H9 (cell line): ENCODE data around the gene PPARGC1A. TPM values are rescaled to one million over a fixed set of nuclear protein-coding genes. Genes with fewer than 3 reads are reported as not detected.

Experiments
- DNase-seq: peaks from one replicate; pipeline ENCODE4 v3.0.0-alpha.2; 2017
- H2AFZ ChIP-seq: one replicate; pipeline ENCODE4 v1.6.1; 2013; ENCODE audit warnings: mild to moderate bottlenecking, low read length, control low read depth, moderate library complexity
- H2AK5ac ChIP-seq: 2 replicates; pipeline ENCODE4 v1.6.1; 2013; ENCODE audit warnings: low read length, control low read depth, mixed read lengths; ENCODE audit not compliant: insufficient read length
- H2BK120ac ChIP-seq: one replicate; pipeline ENCODE4 v1.6.1; 2013; ENCODE audit warnings: low read depth, mild to moderate bottlenecking, low read length, control low read depth, inconsistent platforms; ENCODE audit not compliant: poor library complexity, severe bottlenecking
- H2BK12ac ChIP-seq: 2 replicates; pipeline ENCODE4 v1.6.1; 2013; ENCODE audit warnings: low read length, control low read depth, mixed read lengths, low read depth; ENCODE audit not compliant: insufficient read length
- H2BK15ac ChIP-seq: 2 replicates; pipeline ENCODE4 v1.6.1; 2013; ENCODE audit warnings: low read depth, low read length, control low read depth
- H2BK20ac ChIP-seq: one replicate; pipeline ENCODE4 v1.6.1; 2013; ENCODE audit warnings: low read depth, mild to moderate bottlenecking, low read length, control low read depth, inconsistent platforms; ENCODE audit not compliant: poor library complexity, severe bottlenecking
- H2BK5ac ChIP-seq: 2 replicates; pipeline ENCODE4 v1.6.1; 2013; ENCODE audit warnings: low read length, control low read depth, mixed read lengths; ENCODE audit not compliant: insufficient read length
- H3K14ac ChIP-seq: 2 replicates; pipeline ENCODE4 v1.6.1; 2013; ENCODE audit warnings: low read length, control low read depth; ENCODE audit not compliant: insufficient read depth
- H3K18ac ChIP-seq: 2 replicates; pipeline ENCODE4 v1.6.1; 2013; ENCODE audit warnings: low read depth, mild to moderate bottlenecking, mixed read lengths, low read length, control low read depth; ENCODE audit not compliant: insufficient read length
- H3K23ac ChIP-seq: 2 replicates; pipeline ENCODE4 v1.6.1; 2013; ENCODE audit warnings: low read length, control low read depth, mixed read lengths, low read depth; ENCODE audit not compliant: insufficient read length
- H3K23me2 ChIP-seq: 2 replicates; pipeline ENCODE4 v1.6.1; 2013; ENCODE audit warnings: low read depth, mild to moderate bottlenecking, mixed read lengths, low read length, control low read depth; ENCODE audit not compliant: insufficient read length, poor library complexity, severe bottlenecking
- H3K27ac ChIP-seq: 2 replicates; pipeline ENCODE4 v1.5.1; 2013; ENCODE audit warnings: low read length, control low read depth, mixed read lengths, low read depth; ENCODE audit not compliant: insufficient read length
- H3K27me3 ChIP-seq: 2 replicates; pipeline ENCODE4 v1.6.1; 2013; ENCODE audit warnings: low read length, control low read depth, inconsistent platforms; ENCODE audit not compliant: insufficient read depth
- H3K4ac ChIP-seq: 2 replicates; pipeline ENCODE4 v1.6.1; 2013; ENCODE audit warnings: low read depth, mild to moderate bottlenecking, control low read depth, inconsistent platforms, low read length, moderate library complexity
- H3K4me1 ChIP-seq: 2 replicates; pipeline ENCODE4 v1.6.1; 2013; ENCODE audit warnings: low read length, control low read depth, inconsistent platforms; ENCODE audit not compliant: insufficient read depth
- H3K4me2 ChIP-seq: 2 replicates; pipeline ENCODE4 v1.6.1; 2013; ENCODE audit warnings: low read length, control low read depth, mixed read lengths; ENCODE audit not compliant: insufficient read length, insufficient read depth
- H3K56ac ChIP-seq: 2 replicates; pipeline ENCODE4 v1.6.1; 2013; ENCODE audit warnings: low read depth, mild to moderate bottlenecking, mixed read lengths, low read length, control low read depth; ENCODE audit not compliant: insufficient read length
- H3K79me1 ChIP-seq: 2 replicates; pipeline ENCODE4 v1.6.1; 2013; ENCODE audit warnings: low read depth, mild to moderate bottlenecking, moderate library complexity, low read length, control low read depth, inconsistent platforms; ENCODE audit not compliant: insufficient read depth, poor library complexity, severe bottlenecking
- H3K79me2 ChIP-seq: 2 replicates; pipeline ENCODE4 v1.6.1; 2013; ENCODE audit warnings: low read length, control low read depth, inconsistent platforms; ENCODE audit not compliant: insufficient read depth
- H3K9ac ChIP-seq: 2 replicates; pipeline ENCODE4 v1.6.1; 2013; ENCODE audit warnings: low read length, control low read depth, mixed read lengths; ENCODE audit not compliant: insufficient read length; ENCODE audit errors: extremely low read depth
- H3K9me3 ChIP-seq: one replicate; pipeline ENCODE4 v1.6.1; 2013; ENCODE audit warnings: low read depth, low read length, inconsistent platforms; ENCODE audit not compliant: control insufficient read depth
- H3T11ph ChIP-seq: one replicate; pipeline ENCODE4 v1.6.1; 2013; ENCODE audit warnings: mild to moderate bottlenecking, low read length, control low read depth, inconsistent platforms
- H4K20me1 ChIP-seq: one replicate; pipeline ENCODE4 v1.6.1; 2013; ENCODE audit not compliant: control insufficient read depth, insufficient read length, insufficient read depth
- H4K5ac ChIP-seq: 2 replicates; pipeline ENCODE4 v1.6.1; 2013; ENCODE audit warnings: low read depth, mild to moderate bottlenecking, mixed read lengths, low read length, control low read depth; ENCODE audit not compliant: insufficient read length
- H4K8ac ChIP-seq: replicated peaks from 2 replicates; pipeline ENCODE4 v1.6.1; 2013; ENCODE audit warnings: low read length, control low read depth, mixed read lengths, low read depth; ENCODE audit not compliant: insufficient read length
- H4K91ac ChIP-seq: 2 replicates; pipeline ENCODE4 v1.6.1; 2013; ENCODE audit warnings: low read depth, mild to moderate bottlenecking, moderate library complexity, mixed read lengths, low read length, control low read depth; ENCODE audit not compliant: insufficient read length
- H3K27ac Mint-ChIP-seq, 3 experiments: 2 replicates in 2 of 3; 3 replicates in 1 of 3; pipeline ENCODE4 v1.8.0; 2020 to 2021; ENCODE audit warnings: mixed read lengths in 3 of 3, mild to moderate bottlenecking in 1 of 3, moderate library complexity in 1 of 3
- H3K27me3 Mint-ChIP-seq: 2 replicates; pipeline ENCODE4 v1.8.0; 2021; ENCODE audit warnings: low read depth, mild to moderate bottlenecking, moderate library complexity, mixed read lengths
- H3K36me3 Mint-ChIP-seq, 3 experiments: 2 replicates in 2 of 3; 3 replicates in 1 of 3; pipeline ENCODE4 v1.8.0; 2020 to 2021; ENCODE audit warnings: low read depth in 3 of 3, mixed read lengths in 3 of 3; ENCODE audit not compliant: insufficient read depth in 1 of 3
- H3K4me1 Mint-ChIP-seq, 2 experiments: 2 replicates each; pipeline ENCODE4 v1.8.0; 2020; ENCODE audit warnings: mixed read lengths in 2 of 2
- H3K4me3 Mint-ChIP-seq, 2 experiments: 2 replicates in 1 of 2; 3 replicates in 1 of 2; pipeline ENCODE4 v1.8.0; 2020 to 2021; ENCODE audit warnings: mild to moderate bottlenecking in 2 of 2, mixed read lengths in 2 of 2, moderate library complexity in 1 of 2
- H3K9me3 Mint-ChIP-seq, 2 experiments: 2 replicates in 1 of 2; 3 replicates in 1 of 2; pipeline ENCODE4 v1.8.0; 2020; ENCODE audit warnings: mild to moderate bottlenecking in 2 of 2, mixed read lengths in 2 of 2, moderate library complexity in 1 of 2
- WGBS: extraction: QIAGEN DNeasy Blood & Tissue Kit; methylation state at CpG from one replicate; pipeline ENCODE4 v1.1.7; 2013; ENCODE audit warnings: missing lambda C conversion rate, low lambda C conversion rate, mixed read lengths; ENCODE audit not compliant: insufficient read length; ENCODE audit errors: extremely low coverage; 5-methylcytosine and 5-hydroxymethylcytosine counted together
- total RNA-seq: library from RNA; stranded (reverse); gene quantifications from 2 replicates; pipeline ENCODE4 v1.2.1, GENCODE V29; 2021
- TF ChIP-seq, protein P1 (sequence below): fragments of 200-600 bp; sonication (generic); conservative IDR thresholded peaks from 3 replicates; pipeline ENCODE4 v1.8.0; 2021; ENCODE audit warnings: antibody characterized with exemption, mild to moderate bottlenecking

The PPARGC1A gene
- total RNA-seq, 1 experiment from 2014 or later, result 1.7 TPM

DNA sequence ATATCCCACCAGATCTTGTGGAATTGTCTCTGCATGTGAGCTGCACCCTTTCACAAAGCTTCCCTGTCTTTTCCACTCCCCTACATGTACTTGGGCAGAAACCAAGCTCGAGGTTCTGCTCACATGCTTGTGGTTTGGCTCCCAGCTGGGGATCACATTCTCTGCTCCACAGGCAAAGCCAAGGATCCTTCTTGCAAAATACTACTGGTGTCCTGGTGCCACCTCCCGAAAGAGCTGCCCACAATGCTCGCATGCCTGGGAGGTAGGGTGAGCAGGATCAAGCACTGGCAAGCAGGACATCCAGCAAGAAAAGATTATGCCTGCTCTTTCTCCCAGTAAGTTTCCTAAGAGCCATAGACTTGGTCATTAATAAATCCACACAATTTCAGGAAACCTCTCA lies 45.1 kb upstream of the PPARGC1A start:
- WGBS, result no CpG with 5 or more reads among the region's 3 CpGs
- no peak overlapping the region for H3K23ac ChIP-seq
- no peak for DNase-seq

More for the DNA sequence above, 45.1 kb upstream of the PPARGC1A start:
- peaks cover 22% of the 10 kb centered on the region for H3K4me1 ChIP-seq
- no peak overlapping the region for H3K9ac ChIP-seq
- Mint-ChIP-seq H3K27ac (peak overlapping the region in 2 of 3 experiments; percentile 82 to 93; a peak in 3 of 7 replicates), H3K36me3 (peaks cover 0 to 2% (median 0%) of the 10 kb centered on the region in 3 experiments; a peak in 3 of 7 replicates), H3K4me3 (no peak overlapping the region), H3K27me3 (no peaks in the 10 kb centered on the region), H3K9me3 (no peaks in the 10 kb centered on the region; a peak in 1 of 5 replicates), H3K4me1 (peaks cover 60% of the 10 kb centered on the region in 2 experiments)
- no peak overlapping the region for H4K8ac ChIP-seq
- H2BK20ac ChIP-seq, result no peak overlapping the region
- no peak overlapping the region for H2BK12ac ChIP-seq
- no peak overlapping the region for H2BK15ac ChIP-seq
- no peak overlapping the region for H3K18ac ChIP-seq
- no peak overlapping the region for H3K56ac ChIP-seq
- H3K79me2 ChIP-seq, result no peaks in the 10 kb centered on the region
- H3K4me2 ChIP-seq, result no peak overlapping the region
- H3K79me1 ChIP-seq, result no peaks in the 10 kb centered on the region
- H2BK5ac ChIP-seq, result no peak overlapping the region
- TF ChIP-seq, protein P1, sequence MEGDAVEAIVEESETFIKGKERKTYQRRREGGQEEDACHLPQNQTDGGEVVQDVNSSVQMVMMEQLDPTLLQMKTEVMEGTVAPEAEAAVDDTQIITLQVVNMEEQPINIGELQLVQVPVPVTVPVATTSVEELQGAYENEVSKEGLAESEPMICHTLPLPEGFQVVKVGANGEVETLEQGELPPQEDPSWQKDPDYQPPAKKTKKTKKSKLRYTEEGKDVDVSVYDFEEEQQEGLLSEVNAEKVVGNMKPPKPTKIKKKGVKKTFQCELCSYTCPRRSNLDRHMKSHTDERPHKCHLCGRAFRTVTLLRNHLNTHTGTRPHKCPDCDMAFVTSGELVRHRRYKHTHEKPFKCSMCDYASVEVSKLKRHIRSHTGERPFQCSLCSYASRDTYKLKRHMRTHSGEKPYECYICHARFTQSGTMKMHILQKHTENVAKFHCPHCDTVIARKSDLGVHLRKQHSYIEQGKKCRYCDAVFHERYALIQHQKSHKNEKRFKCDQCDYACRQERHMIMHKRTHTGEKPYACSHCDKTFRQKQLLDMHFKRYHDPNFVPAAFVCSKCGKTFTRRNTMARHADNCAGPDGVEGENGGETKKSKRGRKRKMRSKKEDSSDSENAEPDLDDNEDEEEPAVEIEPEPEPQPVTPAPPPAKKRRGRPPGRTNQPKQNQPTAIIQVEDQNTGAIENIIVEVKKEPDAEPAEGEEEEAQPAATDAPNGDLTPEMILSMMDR, result no peak
- no peaks in the 10 kb centered on the region for H4K20me1 ChIP-seq
- H4K5ac ChIP-seq, result no peak overlapping the region
- no peak overlapping the region for H2AFZ ChIP-seq
- H3K9me3 ChIP-seq, result no peaks in the 10 kb centered on the region
- H3K27ac ChIP-seq, result no peak overlapping the region
- no peak overlapping the region for H2BK120ac ChIP-seq
- no peak overlapping the region for H3K14ac ChIP-seq
- H3K27me3 ChIP-seq, result no peaks in the 10 kb centered on the region
- no peak overlapping the region for H2AK5ac ChIP-seq
- no peak overlapping the region; the same call in 1 of the 2 replicates for H3K4ac ChIP-seq
- no peak overlapping the region for H3T11ph ChIP-seq
- H4K91ac ChIP-seq, result no peak overlapping the region
- no peaks in the 10 kb centered on the region for H3K23me2 ChIP-seq
